Panc1 (cell line): ENCODE measurements around the gene FN1.

Source experiments
- CTCF ChIP-seq: fragments of 450-650 bp; IDR thresholded peaks from 2 replicates; pipeline ENCODE4 v1.5.1; 2017; ENCODE audit warnings: mild to moderate bottlenecking
- POLR2AphosphoS5 ChIP-seq: IDR thresholded peaks from 2 replicates; pipeline ENCODE4 v1.6.1; 2012; ENCODE audit warnings: mild to moderate bottlenecking, low read depth, low read length, moderate library complexity

- TF ChIP-seq CTCF, result no peak
- no peak for TF ChIP-seq POLR2AphosphoS5
Observed at GRCh38 chr2:215382011-215382410, 53.9 kb downstream of the FN1 start.
